GM12875 (cell line): ENCODE results near the gene GREB1.

Source experiments
- H3K4me3 ChIP-seq: one replicate; pipeline ENCODE4 v1.5.1; 2011; ENCODE audit warnings: low read depth, low read length, control low read depth
- TF ChIP-seq, protein P1 (sequence below): IDR thresholded peaks from 2 replicates; pipeline ENCODE4 v1.5.1; 2011; ENCODE audit warnings: low read depth, mild to moderate bottlenecking, control low read depth, inconsistent platforms, low read length, moderate library complexity, borderline replicate concordance; ENCODE audit not compliant: insufficient read depth

The GREB1 gene

DNA sequence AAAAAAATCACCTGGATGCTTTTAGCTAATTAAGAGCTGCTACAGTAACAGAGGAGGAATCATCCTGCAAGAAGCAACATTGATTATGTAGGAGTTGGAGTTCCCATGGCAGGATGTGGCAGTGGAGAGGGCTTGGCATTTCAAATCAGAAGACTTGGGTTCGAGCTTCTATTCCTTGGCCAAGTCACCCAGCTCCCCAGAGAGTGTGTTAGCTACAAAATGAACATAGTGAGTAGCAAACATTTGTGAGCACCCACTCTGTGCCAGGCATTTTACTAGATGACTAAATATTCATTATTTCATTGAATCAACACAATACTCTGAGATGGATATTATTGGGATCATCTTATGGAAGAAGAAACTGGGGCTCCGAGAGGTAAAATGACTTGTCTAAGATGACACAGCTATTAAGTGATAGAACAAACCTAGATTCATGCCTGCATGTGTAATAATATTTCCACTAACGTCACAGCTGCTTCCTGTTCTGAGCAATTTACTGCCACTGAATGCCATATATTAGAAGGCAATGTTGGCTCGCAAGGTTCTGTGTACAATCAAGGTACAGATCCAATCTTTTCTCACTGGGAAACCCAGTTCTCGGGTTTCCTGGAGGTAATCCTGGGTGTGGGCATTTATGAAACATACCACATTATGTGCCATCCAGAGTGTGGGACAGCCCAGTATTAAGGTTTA is 118.2 kb downstream of the GREB1 start:
- H3K4me3 ChIP-seq: no peak overlapping the region
- TF ChIP-seq, protein P1, sequence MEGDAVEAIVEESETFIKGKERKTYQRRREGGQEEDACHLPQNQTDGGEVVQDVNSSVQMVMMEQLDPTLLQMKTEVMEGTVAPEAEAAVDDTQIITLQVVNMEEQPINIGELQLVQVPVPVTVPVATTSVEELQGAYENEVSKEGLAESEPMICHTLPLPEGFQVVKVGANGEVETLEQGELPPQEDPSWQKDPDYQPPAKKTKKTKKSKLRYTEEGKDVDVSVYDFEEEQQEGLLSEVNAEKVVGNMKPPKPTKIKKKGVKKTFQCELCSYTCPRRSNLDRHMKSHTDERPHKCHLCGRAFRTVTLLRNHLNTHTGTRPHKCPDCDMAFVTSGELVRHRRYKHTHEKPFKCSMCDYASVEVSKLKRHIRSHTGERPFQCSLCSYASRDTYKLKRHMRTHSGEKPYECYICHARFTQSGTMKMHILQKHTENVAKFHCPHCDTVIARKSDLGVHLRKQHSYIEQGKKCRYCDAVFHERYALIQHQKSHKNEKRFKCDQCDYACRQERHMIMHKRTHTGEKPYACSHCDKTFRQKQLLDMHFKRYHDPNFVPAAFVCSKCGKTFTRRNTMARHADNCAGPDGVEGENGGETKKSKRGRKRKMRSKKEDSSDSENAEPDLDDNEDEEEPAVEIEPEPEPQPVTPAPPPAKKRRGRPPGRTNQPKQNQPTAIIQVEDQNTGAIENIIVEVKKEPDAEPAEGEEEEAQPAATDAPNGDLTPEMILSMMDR: no peak

DNA sequence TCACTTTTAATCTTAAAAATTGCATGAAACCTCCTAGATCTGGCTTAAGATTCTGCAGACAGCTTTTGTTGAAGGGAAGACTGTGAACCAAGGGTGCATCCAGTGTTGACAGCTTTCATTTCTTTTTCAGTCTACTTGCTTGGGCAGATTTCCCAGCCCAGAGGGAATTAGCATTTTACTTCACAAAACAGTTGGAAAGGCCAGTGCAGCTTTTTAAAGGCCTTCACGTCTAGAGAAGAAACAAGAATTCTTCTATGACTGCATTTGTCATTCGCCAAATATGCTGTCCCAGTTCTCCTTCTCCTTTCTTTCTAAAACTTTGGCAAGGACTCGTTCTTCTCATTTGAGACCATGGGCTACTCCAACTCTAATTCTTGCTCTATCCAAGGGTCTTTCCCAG is 118.7 kb downstream of the GREB1 start:
- TF ChIP-seq, protein P1: no peak
- H3K4me3 ChIP-seq: no peak overlapping the region

DNA sequence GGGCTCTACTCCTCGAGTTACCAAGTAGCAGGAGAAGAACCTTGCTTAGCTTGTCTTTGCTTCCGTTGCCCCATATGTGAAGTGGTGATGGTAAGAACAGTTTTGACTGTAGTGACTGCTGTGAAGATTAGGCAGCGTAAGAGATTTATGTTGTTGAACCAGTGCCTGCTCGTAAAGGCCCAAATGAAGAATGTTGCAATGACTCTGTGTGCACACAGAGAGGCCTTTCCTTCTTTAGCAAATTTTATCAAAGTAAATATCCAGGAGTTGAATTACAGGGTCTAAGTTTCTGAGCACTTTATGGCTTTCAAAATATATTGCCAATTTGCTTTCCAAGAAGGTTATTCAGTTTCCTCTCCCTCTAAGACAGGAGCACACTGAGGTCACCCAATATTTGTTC is 121.7 kb downstream of the GREB1 start:
- H3K4me3 ChIP-seq: no peak overlapping the region
- TF ChIP-seq, protein P1: no peak

DNA sequence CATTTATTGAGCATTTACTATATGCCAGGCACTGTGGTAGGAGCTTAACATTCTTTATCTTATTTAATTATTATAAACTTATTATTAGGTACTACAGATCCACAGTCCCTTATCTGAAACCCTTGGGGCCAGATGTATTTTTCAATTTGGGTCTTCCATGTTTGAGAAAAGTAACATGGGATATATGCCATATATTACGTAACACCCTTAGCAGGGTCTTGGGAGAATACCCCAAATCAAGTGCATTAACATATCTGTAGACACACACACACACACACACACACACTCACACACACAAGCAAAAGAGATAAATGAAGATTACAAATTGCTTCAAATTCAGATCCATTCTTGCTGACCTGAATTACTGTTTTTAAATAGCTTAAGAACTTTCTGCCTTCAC is 122.4 kb downstream of the GREB1 start:
- H3K4me3 ChIP-seq: no peak overlapping the region
- TF ChIP-seq, protein P1: no peak

DNA sequence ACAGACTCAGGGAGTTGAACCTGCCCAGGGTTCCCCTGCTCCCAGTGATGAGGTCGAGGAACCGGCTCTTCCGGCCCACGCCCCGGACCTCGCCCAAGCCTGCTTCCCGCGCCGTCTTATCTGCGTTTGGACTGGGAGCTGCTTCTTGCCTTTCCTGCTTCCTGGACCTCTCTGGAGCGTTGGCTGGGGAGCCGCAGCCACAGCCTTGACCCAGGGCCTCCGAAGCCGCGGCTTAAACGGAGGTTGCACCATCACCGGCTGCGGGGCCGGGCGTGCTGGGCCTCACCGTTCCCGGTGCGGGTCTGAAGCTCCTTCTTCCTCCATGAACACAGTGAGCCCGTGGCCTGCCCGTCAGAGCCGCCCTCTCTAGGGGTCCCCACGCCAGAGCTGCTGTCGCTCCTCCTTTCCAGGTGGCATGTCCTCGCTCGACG is 122.8 kb downstream of the GREB1 start:
- TF ChIP-seq, protein P1: no peak

DNA sequence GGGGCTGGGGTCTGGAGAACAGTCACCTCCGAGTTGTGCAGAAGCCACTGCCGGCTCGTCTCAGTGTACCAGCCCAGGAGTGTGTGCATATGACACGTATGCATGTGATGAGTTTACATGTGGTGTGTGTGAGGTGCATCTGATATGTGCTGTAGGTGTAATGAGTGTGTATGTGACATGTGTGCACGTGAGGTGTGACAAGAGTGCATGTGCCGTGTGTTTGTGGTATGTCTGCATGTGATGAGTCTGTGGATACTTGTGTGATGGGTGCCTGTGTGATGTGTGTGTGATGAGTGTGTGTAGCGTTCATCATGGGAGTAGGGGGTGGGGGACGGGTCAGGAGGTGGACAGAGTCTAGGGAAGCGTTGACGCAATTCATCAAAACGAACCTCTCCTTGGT is 123.3 kb downstream of the GREB1 start:
- no peak overlapping the region for H3K4me3 ChIP-seq
- TF ChIP-seq, protein P1: no peak

More for the DNA sequence above, 122.8 kb downstream of the GREB1 start:
- H3K4me3 ChIP-seq: no peak overlapping the region

DNA sequence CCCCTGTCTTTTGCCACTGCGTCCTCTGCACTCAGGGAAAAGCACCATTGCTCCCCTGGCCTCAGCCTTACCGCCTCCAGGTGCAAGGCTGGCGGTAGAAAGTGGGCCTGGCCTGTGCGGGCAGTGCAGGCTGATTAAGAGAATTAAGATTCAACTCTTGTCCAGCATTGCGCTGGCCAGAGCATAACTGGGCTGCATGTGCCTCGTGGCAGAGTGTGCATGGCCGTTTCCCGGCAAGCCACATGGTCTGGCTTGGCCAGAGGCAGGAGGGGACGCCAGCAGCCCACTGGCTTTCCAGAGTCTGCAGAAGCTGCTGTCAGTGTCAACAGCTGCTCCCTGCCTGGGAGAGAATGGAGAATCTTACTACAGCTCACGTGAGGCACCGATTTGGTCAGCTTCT is 123.8 kb downstream of the GREB1 start:
- TF ChIP-seq, protein P1: no peak

More for the DNA sequence above, 123.8 kb downstream of the GREB1 start:
- H3K4me3 ChIP-seq: no peak overlapping the region
